AG04450 (cell line): ENCODE measurements around the gene C2CD2. TPM values are rescaled to one million over a fixed set of nuclear protein-coding genes. Genes with fewer than 3 reads are reported as not detected.
A peak's percentile ranks its signal among the peaks of the same experiment; 100 is the strongest.

Source experiments
- CTCF ChIA-PET: fragments of 300-600, 350-600 bp; formaldehyde crosslinking; extraction: SDS; loops from one replicate; lab custom pipeline; 2022; ENCODE audit warnings: antibody characterized with exemption, inconsistent platforms; lab: Charles Lee
- POLR2A ChIA-PET: fragments of 350-600 bp; formaldehyde crosslinking; extraction: SDS; loops from one replicate; lab custom pipeline; 2021; ENCODE audit warnings: antibody characterized with exemption, inconsistent platforms; lab: Yijun Ruan, JAX
- DNase-seq: peaks from one replicate; pipeline ENCODE4 v3.0.0-alpha.2; 2011; ENCODE audit warnings: low read depth, low spot score
- H3K27ac ChIP-seq: one replicate; pipeline ENCODE4 v1.5.1; 2012; ENCODE audit warnings: low read depth, low read length, control low read depth
- H3K27me3 ChIP-seq: one replicate; pipeline ENCODE4 v1.6.0; 2012; ENCODE audit warnings: low read length; ENCODE audit not compliant: control insufficient read depth, insufficient read depth
- H3K4me3 ChIP-seq: 2 replicates; pipeline ENCODE4 v1.5.1; 2011; ENCODE audit warnings: mild to moderate bottlenecking, low read depth, low read length, control low read depth
- H3K9me3 ChIP-seq: 2 replicates; pipeline ENCODE4 v1.5.1; 2012; ENCODE audit warnings: low read length; ENCODE audit not compliant: control insufficient read depth, insufficient read depth
- polyA plus RNA-seq: library from polyadenylated mRNA; depleted of rRNA; stranded (reverse); fragments of >200 nt; gene quantifications from 2 replicates; pipeline ENCODE4 v1.2.3, GENCODE V29; 2011
- TF ChIP-seq, protein P1 (sequence below): IDR thresholded peaks from 2 replicates; pipeline ENCODE4 v1.5.1; 2011; ENCODE audit warnings: low read depth, low read length, control low read depth, inconsistent platforms

Gene C2CD2
- polyA plus RNA-seq, 1 experiment: 25.4 TPM

DNA sequence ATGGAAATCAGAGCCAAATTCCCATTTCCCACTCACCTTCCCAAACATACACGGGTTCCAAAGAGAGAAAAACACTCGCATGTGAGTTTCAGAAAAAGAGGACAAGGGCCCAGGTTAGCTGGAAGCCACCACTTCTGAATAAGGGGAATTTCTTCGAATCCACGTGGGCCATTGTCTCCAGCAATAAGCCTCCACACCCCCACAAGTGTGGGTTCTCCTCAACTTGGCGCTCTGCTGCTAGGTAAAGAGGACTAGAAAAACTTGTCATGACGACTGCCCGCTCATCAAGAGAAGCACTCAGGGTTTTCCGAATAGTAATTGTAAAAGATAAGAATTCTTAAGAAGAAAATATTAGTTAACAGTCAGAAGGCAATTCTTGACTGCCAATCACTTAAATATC, 105.3 kb downstream of the C2CD2 start:
- DNase-seq: no peak
- ChIA-PET POLR2A (no interaction called here), CTCF (no interaction called here)
- Histone ChIP-seq H3K27ac (no peak overlapping the region), H3K9me3 (no peaks in the 10 kb centered on the region), H3K4me3 (no peak overlapping the region), H3K27me3 (no peaks in the 10 kb centered on the region)
- TF ChIP-seq, protein P1, sequence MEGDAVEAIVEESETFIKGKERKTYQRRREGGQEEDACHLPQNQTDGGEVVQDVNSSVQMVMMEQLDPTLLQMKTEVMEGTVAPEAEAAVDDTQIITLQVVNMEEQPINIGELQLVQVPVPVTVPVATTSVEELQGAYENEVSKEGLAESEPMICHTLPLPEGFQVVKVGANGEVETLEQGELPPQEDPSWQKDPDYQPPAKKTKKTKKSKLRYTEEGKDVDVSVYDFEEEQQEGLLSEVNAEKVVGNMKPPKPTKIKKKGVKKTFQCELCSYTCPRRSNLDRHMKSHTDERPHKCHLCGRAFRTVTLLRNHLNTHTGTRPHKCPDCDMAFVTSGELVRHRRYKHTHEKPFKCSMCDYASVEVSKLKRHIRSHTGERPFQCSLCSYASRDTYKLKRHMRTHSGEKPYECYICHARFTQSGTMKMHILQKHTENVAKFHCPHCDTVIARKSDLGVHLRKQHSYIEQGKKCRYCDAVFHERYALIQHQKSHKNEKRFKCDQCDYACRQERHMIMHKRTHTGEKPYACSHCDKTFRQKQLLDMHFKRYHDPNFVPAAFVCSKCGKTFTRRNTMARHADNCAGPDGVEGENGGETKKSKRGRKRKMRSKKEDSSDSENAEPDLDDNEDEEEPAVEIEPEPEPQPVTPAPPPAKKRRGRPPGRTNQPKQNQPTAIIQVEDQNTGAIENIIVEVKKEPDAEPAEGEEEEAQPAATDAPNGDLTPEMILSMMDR: no peak

DNA sequence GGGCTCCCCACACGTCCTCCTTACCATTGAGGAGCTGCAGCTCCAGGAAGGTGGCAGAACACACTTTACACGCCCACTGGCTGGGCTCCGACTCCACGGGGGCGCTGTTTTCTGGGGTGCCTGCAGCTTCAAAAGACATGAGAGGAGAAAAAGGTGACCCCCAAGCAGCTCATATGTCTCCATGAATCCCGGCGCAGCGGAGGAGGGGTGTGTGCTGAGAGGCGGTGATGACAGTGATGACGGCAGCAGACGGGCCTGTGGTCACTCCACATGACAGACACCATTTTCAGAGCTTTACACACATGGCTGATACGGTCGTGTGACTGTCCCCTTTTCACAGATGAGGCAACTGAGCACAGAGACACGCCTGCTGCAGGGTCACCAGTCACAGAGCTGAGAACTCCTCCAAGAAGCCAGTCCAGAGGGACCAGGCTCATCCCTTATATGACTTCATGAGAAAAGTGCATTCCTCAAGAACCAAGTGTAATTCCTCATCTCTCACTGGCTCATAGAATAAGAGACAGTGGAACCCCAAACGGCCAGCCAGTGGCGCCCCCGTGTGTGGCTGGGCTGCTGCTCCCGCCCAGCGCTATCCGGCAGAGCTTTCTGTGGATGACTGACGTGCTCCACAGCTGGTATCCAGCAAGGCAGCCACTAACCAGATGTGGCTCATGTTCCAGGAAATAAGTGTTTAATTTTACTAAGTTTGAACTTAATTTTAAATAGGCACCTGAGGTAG, 106.6 kb downstream of the C2CD2 start:
- ChIA-PET POLR2A (no interaction called here), CTCF (interaction anchor here (1.0 to 1.1 kb wide), 2 partner anchors 16 to 30 kb away, joined by 3 read pairs; no protein-coding TSS in a partner anchor)
- Histone ChIP-seq H3K27me3 (no peaks in the 10 kb centered on the region), H3K27ac (peak overlapping the region; percentile 31), H3K9me3 (no peaks in the 10 kb centered on the region), H3K4me3 (no peak overlapping the region)
- TF ChIP-seq, protein P1: peak; percentile 26; the same call in 1 of the 2 replicates
- DNase-seq: no peak

DNA sequence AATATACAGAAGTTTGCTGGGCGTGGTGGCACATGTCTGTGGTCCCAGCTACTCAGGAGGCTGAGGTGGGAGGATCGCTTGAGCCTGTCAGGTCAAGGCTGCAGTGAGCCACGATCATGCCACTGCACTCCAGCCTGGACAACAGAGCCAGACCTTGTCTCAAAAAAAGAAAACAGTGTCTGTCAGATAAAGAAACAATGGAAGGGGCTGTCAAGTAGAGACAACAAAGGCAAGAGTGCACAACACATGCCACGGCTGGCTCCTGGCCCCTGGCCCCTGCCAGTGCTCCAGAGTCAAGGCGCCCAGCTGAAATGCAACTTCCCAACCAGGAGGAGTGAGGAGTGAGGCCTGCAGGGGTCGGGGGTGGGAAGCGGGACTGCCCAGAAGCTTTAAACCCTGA, 107.3 kb downstream of the C2CD2 start:
- no peak for DNase-seq
- Histone ChIP-seq H3K9me3 (no peaks in the 10 kb centered on the region), H3K27me3 (no peaks in the 10 kb centered on the region), H3K27ac (no peak overlapping the region), H3K4me3 (no peak overlapping the region)
- POLR2A ChIA-PET: no interaction called here
- TF ChIP-seq, protein P1: no peak
- CTCF ChIA-PET: interaction anchor here (1.0 to 1.1 kb wide), 2 partner anchors 17 to 30 kb away, joined by 3 read pairs; no protein-coding TSS in a partner anchor

DNA sequence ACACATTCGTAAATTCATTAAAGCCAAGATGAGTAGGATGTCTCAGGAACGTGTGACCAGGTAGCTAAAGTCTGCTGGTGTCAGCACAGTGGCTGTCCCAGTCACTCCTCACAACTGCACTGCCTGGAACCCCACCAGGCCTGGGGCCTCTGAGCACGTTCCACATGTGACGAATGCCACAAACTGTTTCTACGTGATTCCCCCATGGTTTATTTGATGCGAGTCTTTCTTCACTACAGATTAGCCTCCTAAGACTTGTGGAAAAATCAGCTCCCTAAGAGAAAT, 107.8 kb downstream of the C2CD2 start:
- H3K4me3 ChIP-seq: no peak overlapping the region
- no peaks in the 10 kb centered on the region for H3K27me3 ChIP-seq
- TF ChIP-seq, protein P1: no peak
- H3K9me3 ChIP-seq: no peaks in the 10 kb centered on the region
- ChIA-PET CTCF (interaction anchor here (1.1 kb wide), 1 partner anchor 29 kb away, joined by 3 read pairs; no protein-coding TSS in a partner anchor), POLR2A (no interaction called here)
- no peak for DNase-seq
- H3K27ac ChIP-seq: no peak overlapping the region

DNA sequence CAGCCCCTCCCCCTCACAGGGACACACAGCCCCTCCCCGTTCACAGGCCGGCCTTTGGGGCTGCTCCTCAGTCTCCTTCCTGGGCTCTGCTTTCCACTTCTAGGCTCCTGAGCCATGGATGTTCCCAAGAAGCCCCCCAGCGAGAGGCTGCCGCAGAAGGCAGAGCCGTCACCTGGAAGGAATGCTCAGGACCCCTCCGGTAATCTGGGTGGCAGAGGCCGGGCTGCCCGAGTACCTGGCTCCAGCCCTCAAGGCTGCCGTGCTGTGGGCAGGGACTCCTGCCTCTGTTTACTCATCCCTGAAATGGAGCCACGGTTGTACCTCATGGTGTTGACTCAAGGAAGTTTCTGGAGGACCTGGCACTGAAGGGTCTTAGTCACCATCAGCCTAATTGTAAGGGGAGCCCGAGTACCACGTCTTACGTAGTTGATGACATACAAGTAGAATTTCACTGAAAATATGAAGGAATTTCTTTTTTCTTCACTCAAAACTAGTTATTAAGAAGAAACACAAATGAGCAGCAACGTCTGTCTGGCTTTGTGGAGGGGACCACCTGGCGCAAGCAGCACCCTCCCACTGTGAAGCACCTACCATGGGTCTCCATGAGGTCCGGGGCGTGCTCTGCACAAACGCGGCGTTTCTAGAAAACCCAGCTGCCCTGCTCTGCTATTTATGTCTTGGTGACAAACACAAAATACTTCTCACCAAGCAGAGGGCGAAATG, 108.3 kb downstream of the C2CD2 start:
- ChIA-PET POLR2A (no interaction called here), CTCF (no interaction called here)
- no peak for DNase-seq
- TF ChIP-seq, protein P1: no peak
- Histone ChIP-seq H3K27ac (no peak overlapping the region), H3K27me3 (no peaks in the 10 kb centered on the region), H3K4me3 (no peak overlapping the region), H3K9me3 (no peaks in the 10 kb centered on the region)
